HEK293 (cell line): Measurements from ENCODE around the gene ANKRD44.

Source experiments
- AEBP2 ChIP-seq: fragments of 450-650 bp; formaldehyde crosslinking; IDR thresholded peaks from 2 replicates; pipeline ENCODE4 v1.5.1; 2016; ENCODE audit warnings: missing biosample characterization, missing genetic modification characterization, borderline replicate concordance
- CTCF ChIP-seq: fragments of 450-650 bp; formaldehyde crosslinking; IDR thresholded peaks from 2 replicates; pipeline ENCODE4 v1.5.1; 2016; ENCODE audit warnings: missing biosample characterization, missing genetic modification characterization
- INSM2 ChIP-seq: fragments of 450-650 bp; formaldehyde crosslinking; IDR thresholded peaks from 2 replicates; pipeline ENCODE4 v1.5.1; 2016; ENCODE audit warnings: missing biosample characterization, missing genetic modification characterization
- KLF16 ChIP-seq: fragments of 450-650 bp; formaldehyde crosslinking; IDR thresholded peaks from 2 replicates; pipeline ENCODE4 v1.5.1; 2017; ENCODE audit warnings: missing biosample characterization, missing genetic modification characterization
- KLF8 ChIP-seq: fragments of 450-650 bp; formaldehyde crosslinking; IDR thresholded peaks from 2 replicates; pipeline ENCODE4 v1.5.1; 2016; ENCODE audit warnings: missing biosample characterization, missing genetic modification characterization
- OSR2 ChIP-seq: fragments of 450-650 bp; formaldehyde crosslinking; IDR thresholded peaks from 2 replicates; pipeline ENCODE4 v1.5.1; 2016; ENCODE audit warnings: missing biosample characterization, missing genetic modification characterization
- PRDM10 ChIP-seq: fragments of 450-650 bp; formaldehyde crosslinking; IDR thresholded peaks from 2 replicates; pipeline ENCODE4 v1.5.1; 2016; ENCODE audit warnings: missing biosample characterization, missing genetic modification characterization
- ZBTB17 ChIP-seq: fragments of 450-650 bp; formaldehyde crosslinking; IDR thresholded peaks from 2 replicates; pipeline ENCODE4 v1.5.1; 2016; ENCODE audit warnings: missing biosample characterization, missing genetic modification characterization
- ZBTB21 ChIP-seq: fragments of 450-650 bp; formaldehyde crosslinking; IDR thresholded peaks from 2 replicates; pipeline ENCODE4 v1.5.1; 2017; ENCODE audit warnings: missing biosample characterization, missing genetic modification characterization
- ZNF2 ChIP-seq: fragments of 450-650 bp; formaldehyde crosslinking; IDR thresholded peaks from 2 replicates; pipeline ENCODE4 v1.5.1; 2016; ENCODE audit warnings: missing biosample characterization, missing genetic modification characterization
- ZNF221 ChIP-seq: fragments of 450-650 bp; formaldehyde crosslinking; IDR thresholded peaks from 2 replicates; pipeline ENCODE4 v1.5.1; 2017; ENCODE audit warnings: missing biosample characterization, missing genetic modification characterization, borderline replicate concordance
- ZNF311 ChIP-seq: fragments of 450-650 bp; formaldehyde crosslinking; IDR thresholded peaks from 2 replicates; pipeline ENCODE4 v1.5.1; 2017; ENCODE audit warnings: missing biosample characterization, missing genetic modification characterization, borderline replicate concordance
- ZNF335 ChIP-seq: fragments of 450-650 bp; formaldehyde crosslinking; conservative IDR thresholded peaks from 2 replicates; pipeline ENCODE4 v1.5.1; 2016; ENCODE audit warnings: missing biosample characterization, missing genetic modification characterization
- ZNF354C ChIP-seq: fragments of 450-650 bp; formaldehyde crosslinking; IDR thresholded peaks from 2 replicates; pipeline ENCODE4 v1.5.1; 2016; ENCODE audit warnings: missing biosample characterization, missing genetic modification characterization, low read depth, borderline replicate concordance
- ZNF366 ChIP-seq: fragments of 450-650 bp; formaldehyde crosslinking; conservative IDR thresholded peaks from 2 replicates; pipeline ENCODE4 v1.5.1; 2016; ENCODE audit warnings: missing biosample characterization, missing genetic modification characterization
- ZNF426 ChIP-seq: fragments of 450-650 bp; formaldehyde crosslinking; IDR thresholded peaks from 2 replicates; pipeline ENCODE4 v1.5.1; 2017; ENCODE audit warnings: missing biosample characterization, missing genetic modification characterization, mild to moderate bottlenecking, inconsistent platforms, moderate library complexity
- ZNF473 ChIP-seq: fragments of 450-650 bp; formaldehyde crosslinking; IDR thresholded peaks from 2 replicates; pipeline ENCODE4 v1.5.1; 2017; ENCODE audit warnings: missing biosample characterization, missing genetic modification characterization
- ZNF518A ChIP-seq: fragments of 450-650 bp; formaldehyde crosslinking; conservative IDR thresholded peaks from 2 replicates; pipeline ENCODE4 v1.5.1; 2016; ENCODE audit warnings: low read depth, missing biosample characterization, missing genetic modification characterization
- ZNF521 ChIP-seq: fragments of 450-650 bp; formaldehyde crosslinking; IDR thresholded peaks from 2 replicates; pipeline ENCODE4 v1.5.1; 2017; ENCODE audit warnings: missing biosample characterization, mild to moderate bottlenecking, missing genetic modification characterization
- ZNF529 ChIP-seq: fragments of 450-650 bp; formaldehyde crosslinking; IDR thresholded peaks from 2 replicates; pipeline ENCODE4 v1.5.1; 2017; ENCODE audit warnings: missing genetic modification characterization, missing biosample characterization; ENCODE audit not compliant: insufficient replicate concordance
- ZNF561 ChIP-seq: fragments of 450-650 bp; IDR thresholded peaks from 2 replicates; pipeline ENCODE4 v1.5.1; 2018; ENCODE audit warnings: missing biosample characterization, missing genetic modification characterization, borderline replicate concordance
- ZNF600 ChIP-seq: fragments of 450-650 bp; formaldehyde crosslinking; IDR thresholded peaks from 2 replicates; pipeline ENCODE4 v1.5.1; 2016; ENCODE audit warnings: missing biosample characterization, missing genetic modification characterization
- ZNF629 ChIP-seq: fragments of 450-650 bp; formaldehyde crosslinking; IDR thresholded peaks from 2 replicates; pipeline ENCODE4 v1.5.1; 2017; ENCODE audit warnings: missing biosample characterization, missing genetic modification characterization
- ZNF670 ChIP-seq: fragments of 450-650 bp; formaldehyde crosslinking; IDR thresholded peaks from 2 replicates; pipeline ENCODE4 v1.5.1; 2016; ENCODE audit warnings: missing biosample characterization, missing genetic modification characterization, low read depth
- ZNF747 ChIP-seq: fragments of 450-650 bp; formaldehyde crosslinking; IDR thresholded peaks from 2 replicates; pipeline ENCODE4 v1.5.1; 2016; ENCODE audit warnings: missing biosample characterization, missing genetic modification characterization
- ZNF792 ChIP-seq: fragments of 450-650 bp; formaldehyde crosslinking; IDR thresholded peaks from 2 replicates; pipeline ENCODE4 v1.5.1; 2016; ENCODE audit warnings: missing biosample characterization, missing genetic modification characterization
- ZNF837 ChIP-seq: fragments of 450-650 bp; formaldehyde crosslinking; IDR thresholded peaks from 2 replicates; pipeline ENCODE4 v1.5.1; 2016; ENCODE audit warnings: missing biosample characterization, missing genetic modification characterization

The ANKRD44 gene

GRCh38 chr2:197174539-197175094, 136.0 kb downstream of the ANKRD44 start (continued):
- 0 out of 2 replicates have a peak, but pooled peaks have one; percentile 13 for TF ChIP-seq PRDM10 (tag by site-specific recombination)
- TF ChIP-seq AEBP2 (tag by site-specific recombination), result no peak
- TF ChIP-seq ZNF561 (tag by site-specific recombination), result no peak
- peak; percentile 37; the same call in 1 of the 2 replicates for TF ChIP-seq KLF16 (tag by site-specific recombination)
- no peak for TF ChIP-seq ZNF221 (tag by site-specific recombination)
- peak; percentile 56 for TF ChIP-seq OSR2 (tag by site-specific recombination)
- no peak for TF ChIP-seq ZNF354C (tag by site-specific recombination)
- no peak for TF ChIP-seq ZNF837 (tag by site-specific recombination)
- TF ChIP-seq ZNF335, result peak; percentile 36
- no peak for TF ChIP-seq ZNF311
- 0 out of 2 replicates have a peak, but pooled peaks have one; percentile 46 for TF ChIP-seq ZBTB21
- peak; percentile 79 for TF ChIP-seq ZNF366
- no peak for TF ChIP-seq ZNF747 (tag by site-specific recombination)
- TF ChIP-seq ZNF2 (tag by site-specific recombination), result no peak
- no peak for TF ChIP-seq ZNF426 (tag by site-specific recombination)
- peak; percentile 62; the same call in 1 of the 2 replicates for TF ChIP-seq ZNF600 (tag by site-specific recombination)
- TF ChIP-seq ZNF629 (tag by site-specific recombination), result peak; percentile 83
- TF ChIP-seq ZNF518A (tag by site-specific recombination), result 0 out of 2 replicates have a peak, but pooled peaks have one; percentile 18
- peak; percentile 72 for TF ChIP-seq INSM2 (tag by site-specific recombination)
- no peak for TF ChIP-seq ZNF529 (tag by site-specific recombination)
- TF ChIP-seq ZBTB17, result no peak
- TF ChIP-seq ZNF521 (tag by site-specific recombination), result no peak
- TF ChIP-seq ZNF473, result no peak
- no peak for TF ChIP-seq KLF8 (tag by site-specific recombination)
- no peak for TF ChIP-seq ZNF792 (tag by site-specific recombination)
- no peak for TF ChIP-seq ZNF670 (tag by site-specific recombination)
- TF ChIP-seq CTCF (tag by site-specific recombination), result no peak
